ENCODE measurements around the gene VWA8.

DNA sequence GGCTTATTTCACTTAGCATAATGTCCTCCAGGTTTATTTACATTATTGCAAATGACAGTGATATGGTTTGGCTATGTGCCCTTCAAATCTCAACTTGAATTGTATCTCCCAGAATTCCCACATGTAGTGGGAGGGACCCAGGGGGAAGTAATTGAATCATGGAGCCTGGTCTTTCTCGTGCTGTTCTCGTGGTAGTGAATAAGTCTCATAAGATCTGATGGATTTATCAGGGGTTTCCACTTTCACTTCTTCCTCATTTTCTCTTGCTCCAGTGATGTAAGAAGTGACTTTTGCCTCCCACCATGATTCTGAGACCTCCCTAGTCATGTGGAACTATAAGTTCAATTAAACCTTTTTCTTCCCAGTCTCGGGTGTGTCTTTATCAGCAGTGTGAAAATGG, 109.6 kb downstream of the VWA8 start:
- TF ChIP-seq, protein P1, sequence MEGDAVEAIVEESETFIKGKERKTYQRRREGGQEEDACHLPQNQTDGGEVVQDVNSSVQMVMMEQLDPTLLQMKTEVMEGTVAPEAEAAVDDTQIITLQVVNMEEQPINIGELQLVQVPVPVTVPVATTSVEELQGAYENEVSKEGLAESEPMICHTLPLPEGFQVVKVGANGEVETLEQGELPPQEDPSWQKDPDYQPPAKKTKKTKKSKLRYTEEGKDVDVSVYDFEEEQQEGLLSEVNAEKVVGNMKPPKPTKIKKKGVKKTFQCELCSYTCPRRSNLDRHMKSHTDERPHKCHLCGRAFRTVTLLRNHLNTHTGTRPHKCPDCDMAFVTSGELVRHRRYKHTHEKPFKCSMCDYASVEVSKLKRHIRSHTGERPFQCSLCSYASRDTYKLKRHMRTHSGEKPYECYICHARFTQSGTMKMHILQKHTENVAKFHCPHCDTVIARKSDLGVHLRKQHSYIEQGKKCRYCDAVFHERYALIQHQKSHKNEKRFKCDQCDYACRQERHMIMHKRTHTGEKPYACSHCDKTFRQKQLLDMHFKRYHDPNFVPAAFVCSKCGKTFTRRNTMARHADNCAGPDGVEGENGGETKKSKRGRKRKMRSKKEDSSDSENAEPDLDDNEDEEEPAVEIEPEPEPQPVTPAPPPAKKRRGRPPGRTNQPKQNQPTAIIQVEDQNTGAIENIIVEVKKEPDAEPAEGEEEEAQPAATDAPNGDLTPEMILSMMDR (IDR thresholded peaks at IDR 0.05) = no peak
- no peak for TF ChIP-seq POLR2A (IDR thresholded peaks at IDR 0.05)

All from breast epithelium (tissue), 3 donors.